Prostate gland (tissue), 2 donors: ENCODE measurements around the gene ZNF664. TPM values are rescaled to one million over a fixed set of nuclear protein-coding genes. Genes with fewer than 3 reads are reported as not detected.

ENCODE experiments used
- DNase-seq: peaks from one replicate; pipeline ENCODE4 v3.0.0-alpha.2; 2019; ENCODE audit warnings: low spot score
- H3K27ac ChIP-seq, 2 donors: fragments of 200-600 bp; sonication (generic); 2 replicates each; pipeline ENCODE4 v1.5.1; 2017 to 2019
- H3K27me3 ChIP-seq: fragments of 200-600 bp; sonication (generic); replicated peaks from 2 replicates; pipeline ENCODE4 v1.5.1; 2019; ENCODE audit not compliant: insufficient read depth
- H3K36me3 ChIP-seq, 2 donors: fragments of 200-600 bp; sonication (generic); 1 replicate in 1 of 2; 2 replicates in 1 of 2; pipeline versions ENCODE4 v1.5.1 to v1.8.1; 2017 to 2019
- H3K4me1 ChIP-seq: fragments of 200-600 bp; sonication (generic); replicated peaks from 2 replicates; pipeline ENCODE4 v1.5.1; 2019
- H3K4me3 ChIP-seq, 2 donors: fragments of 200-600 bp; sonication (generic); 2 replicates each; pipeline ENCODE4 v1.5.1; 2017 to 2019
- H3K9me3 ChIP-seq: fragments of 200-600 bp; sonication (generic); 2 replicates; pipeline ENCODE4 v1.5.1; 2017
- CTCF ChIP-seq, 4 experiments: fragments of 200-600 bp in 2 of 4; fragments of 450-650 bp in 2 of 4; sonication (generic) in 2 of 4; IDR thresholded peaks; 1 replicate in 3 of 4; 2 replicates in 1 of 4; pipeline ENCODE4 v1.5.1; 2016 to 2019; ENCODE audit warnings: antibody characterized with exemption in 4 of 4, mild to moderate bottlenecking in 2 of 4, moderate library complexity in 2 of 4
- POLR2A ChIP-seq: fragments of 450-650 bp; IDR thresholded peaks from one replicate; pipeline ENCODE4 v1.6.1; 2016; ENCODE audit warnings: antibody characterized with exemption, mild to moderate bottlenecking
- POLR2AphosphoS5 ChIP-seq: sonication (generic); formaldehyde crosslinking; IDR thresholded peaks from one replicate; pipeline ENCODE4 v1.6.1; 2017; ENCODE audit warnings: antibody characterized with exemption
- WGBS: methylation state at CpG from one replicate; pipeline ENCODE4 v1.1.5; 2018; 5-methylcytosine and 5-hydroxymethylcytosine counted together
- intact Hi-C: fragments of 100-400 bp; cut with DNase I; formaldehyde crosslinking; loops from one replicate; pipeline ENCODE4 v1.14.2; 2022
- total RNA-seq, 2 donors: library from RNA; depleted of rRNA; stranded (reverse); fragments of >200 nt; gene quantifications; one replicate each; pipeline ENCODE4 v1.1.0, GENCODE V29; 2016

The ZNF664 gene
- total RNA-seq, 2 donors from 2014 or later, result 59.4 to 70.5 TPM

- Histone ChIP-seq H3K4me1 (no peaks in the 10 kb centered on the region), H3K27me3 (no peaks in the 10 kb centered on the region), H3K36me3 (no peaks in the 10 kb centered on the region), H3K27ac (no peak overlapping the region), H3K4me3 (no peak overlapping the region), H3K9me3 (no peaks in the 10 kb centered on the region)
- TF ChIP-seq CTCF (IDR thresholded peaks at IDR 0.05) (no peak), POLR2AphosphoS5 (no peak), POLR2A (no peak)
- WGBS, result 56% methylated on average over 11 of the region's 11 CpGs
- intact Hi-C loops, result no loop called here
- no peak for DNase-seq
These were observed 33.2 kb downstream of the ZNF664 start for GRCh38 chr12:124006085-124006845.

GRCh38 chr12:124006846-124007713 lies 34.1 kb downstream of the ZNF664 start:
- H3K4me3 ChIP-seq, result no peak overlapping the region
- WGBS, result 55% methylated on average over 14 of the region's 14 CpGs
- no peak for DNase-seq
- no peak for TF ChIP-seq CTCF (IDR thresholded peaks at IDR 0.05)
- no peak for TF ChIP-seq POLR2A
- TF ChIP-seq POLR2AphosphoS5, result no peak
- intact Hi-C loops, result no loop called here
- H3K27ac ChIP-seq, result no peak overlapping the region
- H3K4me1 ChIP-seq, result no peaks in the 10 kb centered on the region
- H3K27me3 ChIP-seq, result no peaks in the 10 kb centered on the region
- H3K9me3 ChIP-seq, result no peaks in the 10 kb centered on the region
- no peaks in the 10 kb centered on the region for H3K36me3 ChIP-seq

DNA sequence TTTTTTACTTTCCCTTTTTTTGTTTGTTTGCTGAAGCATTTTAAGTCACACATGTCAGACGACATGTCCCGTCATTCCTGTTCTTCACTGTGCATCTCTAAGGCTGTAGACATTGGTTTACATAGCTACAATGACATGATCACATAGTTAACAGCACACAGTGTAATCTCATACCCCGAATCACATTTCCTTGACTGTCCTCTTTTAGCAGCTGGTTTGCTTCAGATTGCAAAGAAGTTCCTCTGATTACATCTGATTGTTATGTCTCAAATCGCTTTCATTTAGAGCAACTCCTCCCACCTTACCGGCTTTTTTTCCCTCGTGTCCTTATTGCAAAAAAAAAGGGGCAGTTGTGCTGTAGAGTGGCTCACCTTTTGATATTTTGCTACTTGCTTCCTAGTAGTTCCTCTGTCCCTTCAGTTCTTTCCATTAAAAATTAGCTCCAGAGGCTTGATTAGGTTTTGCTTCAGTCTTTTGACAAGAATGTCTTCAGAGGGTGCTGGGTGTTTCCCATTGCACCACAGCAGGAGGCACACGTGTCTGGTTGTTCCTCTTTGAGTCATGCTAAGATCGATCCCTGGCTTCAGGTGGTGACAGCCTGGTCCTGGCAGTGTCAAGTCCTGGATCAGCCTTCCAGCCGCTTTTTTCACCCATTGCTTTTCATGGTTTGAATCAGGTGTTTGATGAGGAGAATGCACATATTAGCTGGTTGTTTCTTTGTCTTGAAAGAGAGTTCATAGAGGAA lies 35.0 kb downstream of the ZNF664 start:
- TF ChIP-seq POLR2AphosphoS5, result no peak
- WGBS, result 29% methylated on average over 9 of the region's 9 CpGs
- Histone ChIP-seq H3K36me3 (no peaks in the 10 kb centered on the region), H3K4me1 (no peaks in the 10 kb centered on the region), H3K27ac (no peak overlapping the region), H3K4me3 (no peak overlapping the region), H3K27me3 (no peaks in the 10 kb centered on the region), H3K9me3 (no peaks in the 10 kb centered on the region)
- intact Hi-C loops, result no loop called here
- DNase-seq, result no peak

- H3K27ac ChIP-seq, result no peak overlapping the region
- H3K36me3 ChIP-seq, result no peaks in the 10 kb centered on the region
- WGBS, result 70% methylated on average over 3 of the region's 3 CpGs
- intact Hi-C loops, result no loop called here
- no peak overlapping the region for H3K4me3 ChIP-seq
- H3K4me1 ChIP-seq, result no peaks in the 10 kb centered on the region
- H3K27me3 ChIP-seq, result no peaks in the 10 kb centered on the region
- DNase-seq, result no peak
- no peak for TF ChIP-seq POLR2AphosphoS5
- no peak for TF ChIP-seq CTCF (IDR thresholded peaks at IDR 0.05)
- TF ChIP-seq POLR2A, result no peak
- H3K9me3 ChIP-seq, result no peaks in the 10 kb centered on the region
These were observed 35.6 kb downstream of the ZNF664 start for GRCh38 chr12:124008595-124008994.

DNA sequence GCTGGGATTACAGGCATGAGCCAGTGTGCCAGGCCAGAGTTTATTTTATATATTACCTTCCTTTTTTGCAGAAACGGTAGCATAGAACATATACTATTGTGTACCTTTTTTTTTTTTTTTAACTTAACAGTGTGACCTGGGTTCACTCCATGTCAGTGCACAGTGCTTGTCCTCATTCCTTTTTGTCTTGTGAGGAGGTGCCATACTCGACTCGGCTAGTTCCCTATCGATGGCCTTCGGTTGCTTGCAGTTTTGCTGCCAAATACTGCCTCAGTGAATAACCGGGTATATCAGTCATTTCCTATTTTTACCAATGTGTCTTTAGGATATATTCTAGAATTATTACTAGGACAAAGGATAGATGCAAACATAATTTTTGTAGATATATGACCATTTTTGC lies 36.8 kb downstream of the ZNF664 start:
- H3K4me1 ChIP-seq, result no peaks in the 10 kb centered on the region
- no peaks in the 10 kb centered on the region for H3K9me3 ChIP-seq
- intact Hi-C loops, result no loop called here
- no peaks in the 10 kb centered on the region for H3K27me3 ChIP-seq
- 89% methylated on average over 6 of the region's 6 CpGs for WGBS
- no peaks in the 10 kb centered on the region for H3K36me3 ChIP-seq
- no peak overlapping the region for H3K4me3 ChIP-seq
- no peak for TF ChIP-seq POLR2AphosphoS5
- TF ChIP-seq CTCF (IDR thresholded peaks at IDR 0.05), result no peak
- TF ChIP-seq POLR2A, result no peak
- no peak for DNase-seq
- no peak overlapping the region for H3K27ac ChIP-seq
